Activated CD8-positive, alpha-beta memory T cell treated with anti-CD3 and anti-CD28 coated beads, Interleukin-2, amount 50 U/mL, for 1 hour (primary cell): ENCODE measurements around the gene MYOZ2.

Experiments used
- DNase-seq: peaks from one replicate; pipeline ENCODE4 v3.0.0-alpha.2; 2020; ENCODE audit errors: extremely low read depth

MYOZ2 gene

DNA sequence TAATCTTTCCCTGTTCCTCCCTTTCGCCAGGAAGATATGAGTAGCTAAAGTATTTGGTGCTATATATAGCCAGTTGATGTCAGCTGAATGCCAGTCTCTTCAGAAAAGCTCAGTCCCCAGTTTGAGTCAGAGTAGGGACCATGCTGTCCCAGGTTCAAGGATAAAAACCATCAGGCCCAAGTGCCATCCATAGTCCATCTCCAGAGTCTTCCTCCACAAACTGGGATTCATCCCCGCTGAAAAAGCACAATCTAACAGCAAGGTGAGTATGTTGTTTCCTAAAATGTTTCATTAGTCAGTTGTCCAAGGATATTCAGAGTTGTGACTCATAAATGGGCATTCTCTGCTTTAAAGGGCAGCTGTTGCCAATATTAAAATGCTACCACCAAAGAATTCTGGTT is at the start of gene MYOZ2:
MYOZ2 (plus strand) TSS at position 112 of the 401 bp plus-strand sequence. CDS start 694 bp downstream, outside the sequence.
- DNase-seq: no peak

DNA sequence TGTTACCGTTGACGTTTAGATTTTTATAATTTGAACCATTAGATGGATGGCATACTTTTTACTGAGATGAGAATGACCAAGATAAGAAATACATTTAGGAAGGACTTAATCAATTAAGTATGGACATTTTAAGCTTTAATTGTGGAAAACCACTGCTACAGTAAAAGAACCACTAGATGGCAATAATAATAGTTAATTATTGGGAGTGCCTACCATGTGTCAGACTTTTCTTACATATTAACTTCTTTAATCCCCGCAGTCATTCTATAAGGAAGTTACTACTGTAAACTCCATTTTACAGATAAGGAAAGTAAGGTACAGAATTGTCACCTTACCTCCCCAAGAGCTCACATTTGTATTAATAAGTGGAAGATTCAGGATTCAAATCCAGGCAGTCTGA is 48.5 kb upstream of the MYOZ2 start:
- no peak for DNase-seq

- DNase-seq: no peak
These were observed 48.0 kb upstream of the MYOZ2 start for GRCh38 chr4:119087656-119088055.

GRCh38 chr4:119093042-119093827 is 42.4 kb upstream of the MYOZ2 start:
- no peak for DNase-seq

GRCh38 chr4:119097282-119097900 is 38.2 kb upstream of the MYOZ2 start:
- no peak for DNase-seq

- DNase-seq: no peak
These were observed 37.3 kb upstream of the MYOZ2 start for GRCh38 chr4:119098306-119098705.

DNA sequence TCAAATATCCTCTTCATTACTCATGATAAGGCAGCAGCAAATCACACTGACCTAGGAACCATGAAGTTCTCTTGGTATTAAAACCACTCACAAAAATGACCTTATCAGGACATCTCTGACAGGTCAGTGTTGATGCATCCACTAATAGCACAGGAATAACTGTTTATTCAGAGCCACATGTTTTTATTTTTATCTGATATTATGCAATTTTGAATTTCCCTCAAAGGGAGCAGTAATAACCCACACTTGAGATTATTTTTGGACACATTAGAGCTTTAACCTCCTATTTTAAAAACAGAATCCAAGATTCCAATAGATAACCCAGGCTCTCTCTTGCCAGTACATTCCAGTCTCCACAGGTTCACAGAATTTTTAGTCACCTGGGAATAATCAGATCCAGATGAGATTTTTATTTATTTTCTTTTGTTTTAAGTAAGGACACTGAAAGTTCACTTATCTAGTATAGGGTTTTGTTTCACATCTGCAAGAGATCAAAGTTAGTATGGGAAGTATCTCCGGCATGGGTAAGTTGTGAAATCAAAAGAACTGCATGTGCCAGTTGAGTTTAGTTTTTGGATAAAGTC is 36.3 kb upstream of the MYOZ2 start:
- no peak for DNase-seq

GRCh38 chr4:119100655-119101054 is 35.0 kb upstream of the MYOZ2 start:
- DNase-seq: no peak

DNA sequence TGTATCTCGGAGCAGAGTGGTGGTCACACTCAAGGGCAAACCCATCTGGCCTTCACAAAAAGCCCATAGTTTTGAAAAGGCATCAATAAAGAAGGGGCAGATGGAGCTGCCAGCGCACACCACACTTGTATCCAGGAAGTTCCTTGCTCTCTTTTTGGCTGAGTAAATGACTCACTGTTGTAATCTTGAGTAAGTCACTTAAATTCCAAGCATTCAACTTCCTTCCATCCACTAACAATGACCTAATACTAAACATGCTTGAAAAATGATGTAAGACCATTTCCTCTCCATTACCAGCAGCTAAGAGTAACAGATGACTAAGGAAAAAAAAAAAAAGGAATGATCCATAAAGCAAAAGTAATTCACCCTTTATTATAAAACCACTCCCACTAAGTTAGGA is 32.4 kb upstream of the MYOZ2 start:
- DNase-seq: no peak

- no peak for DNase-seq
These were observed 30.9 kb upstream of the MYOZ2 start for GRCh38 chr4:119104644-119105273.

DNA sequence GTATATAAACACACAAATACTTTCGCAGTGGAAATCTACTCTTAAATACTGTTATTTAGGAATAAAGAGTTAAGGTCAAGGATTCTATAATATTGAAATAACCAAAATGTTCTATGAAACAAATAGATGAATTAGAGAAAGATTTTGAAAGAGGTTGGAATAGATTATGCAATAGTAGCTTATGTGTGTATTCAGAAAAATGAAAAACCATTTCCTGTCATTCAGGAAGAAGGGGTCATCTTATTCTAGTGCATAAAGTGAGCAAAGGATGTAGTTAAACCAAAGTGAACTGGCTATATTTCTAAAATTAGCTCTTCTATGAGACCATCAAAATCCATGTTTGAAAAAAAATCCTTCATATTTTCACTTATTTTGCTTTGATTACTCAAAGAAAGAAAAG is 30.0 kb upstream of the MYOZ2 start:
- DNase-seq: no peak

DNA sequence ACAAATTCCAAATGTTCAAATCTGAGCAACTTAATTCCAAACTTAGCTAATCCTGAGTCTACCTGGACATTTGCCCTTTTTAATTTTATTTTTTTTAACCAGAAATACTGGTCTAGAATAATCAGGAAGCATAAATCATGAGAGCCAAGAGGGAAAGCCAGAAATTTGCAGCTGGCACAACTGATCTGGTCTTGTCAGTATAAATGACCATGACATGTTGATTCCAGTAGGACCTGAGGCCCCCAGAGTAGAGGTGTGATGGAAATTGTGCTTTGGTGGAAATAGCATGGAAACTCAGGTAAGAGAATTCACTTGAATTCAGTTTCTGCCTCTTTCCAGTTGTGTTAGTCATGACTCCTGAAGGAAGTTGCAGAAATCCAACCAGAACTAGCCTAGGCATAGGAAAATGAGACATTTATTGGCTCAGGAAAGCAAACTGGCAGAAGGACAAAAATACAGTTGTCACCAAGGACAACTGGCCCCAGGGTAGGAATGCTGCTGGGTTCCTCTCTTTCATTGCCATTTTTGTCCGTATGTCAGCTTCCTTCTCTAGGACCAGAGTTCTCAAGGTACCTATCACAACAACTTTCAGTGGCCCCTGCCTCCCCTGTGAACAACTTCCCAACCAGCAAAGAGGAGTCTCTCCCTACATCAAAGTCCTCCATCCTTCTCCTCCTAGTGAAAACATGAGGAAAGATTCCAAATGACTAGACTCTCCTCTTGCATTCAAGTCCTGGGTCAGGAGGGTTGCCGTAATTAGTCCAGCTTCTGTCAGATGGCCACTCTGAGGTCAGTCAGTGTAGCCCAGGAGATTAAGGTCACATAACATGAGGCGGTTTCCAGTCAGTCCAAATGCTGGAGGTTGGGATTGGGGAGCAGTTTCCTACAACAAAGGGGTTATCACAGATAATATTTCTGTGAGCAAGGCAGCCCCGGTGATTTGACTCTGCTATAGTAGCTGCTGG is 29.3 kb upstream of the MYOZ2 start:
- DNase-seq: no peak

DNA sequence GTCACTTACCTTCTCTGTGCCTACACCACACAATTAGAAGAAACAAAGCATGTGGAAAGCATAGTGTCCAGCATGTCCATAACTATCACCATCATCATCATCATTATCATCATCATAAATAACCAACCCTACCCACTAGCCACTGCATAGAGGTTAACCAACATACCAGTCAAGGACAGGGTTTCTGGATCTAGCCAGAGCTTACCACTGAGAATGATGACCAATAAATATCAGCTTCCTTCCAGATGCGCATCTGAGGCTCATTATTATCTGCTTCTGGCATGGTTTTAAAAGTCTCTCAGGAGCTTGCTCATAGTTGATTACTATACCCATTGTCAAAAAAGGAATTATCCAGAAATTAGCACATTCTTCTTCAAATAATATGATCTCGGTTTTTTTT is 25.5 kb upstream of the MYOZ2 start:
- no peak for DNase-seq

- DNase-seq: no peak
These were observed 24.3 kb upstream of the MYOZ2 start for GRCh38 chr4:119111296-119111695.

GRCh38 chr4:119113033-119113655 is 22.5 kb upstream of the MYOZ2 start:
- no peak for DNase-seq

DNA sequence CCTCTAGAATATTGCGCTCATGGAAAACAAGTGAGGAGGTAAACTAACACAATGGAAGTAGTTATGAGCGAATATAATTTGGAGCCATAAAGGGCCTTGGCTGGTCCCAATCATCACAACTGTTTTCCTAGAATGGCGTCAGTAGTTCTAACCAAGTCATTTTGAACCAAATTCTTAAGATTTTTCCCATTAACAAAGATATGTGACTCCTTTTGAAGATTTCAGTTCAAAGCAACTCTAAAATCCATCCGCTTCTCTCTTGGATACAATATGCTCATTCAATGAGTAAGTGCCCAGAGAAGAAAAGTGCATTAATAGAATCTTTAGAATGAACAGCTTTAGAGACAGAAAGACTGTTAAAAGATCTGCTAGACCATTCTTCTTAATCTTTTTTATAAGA is 19.6 kb upstream of the MYOZ2 start:
- no peak for DNase-seq

DNA sequence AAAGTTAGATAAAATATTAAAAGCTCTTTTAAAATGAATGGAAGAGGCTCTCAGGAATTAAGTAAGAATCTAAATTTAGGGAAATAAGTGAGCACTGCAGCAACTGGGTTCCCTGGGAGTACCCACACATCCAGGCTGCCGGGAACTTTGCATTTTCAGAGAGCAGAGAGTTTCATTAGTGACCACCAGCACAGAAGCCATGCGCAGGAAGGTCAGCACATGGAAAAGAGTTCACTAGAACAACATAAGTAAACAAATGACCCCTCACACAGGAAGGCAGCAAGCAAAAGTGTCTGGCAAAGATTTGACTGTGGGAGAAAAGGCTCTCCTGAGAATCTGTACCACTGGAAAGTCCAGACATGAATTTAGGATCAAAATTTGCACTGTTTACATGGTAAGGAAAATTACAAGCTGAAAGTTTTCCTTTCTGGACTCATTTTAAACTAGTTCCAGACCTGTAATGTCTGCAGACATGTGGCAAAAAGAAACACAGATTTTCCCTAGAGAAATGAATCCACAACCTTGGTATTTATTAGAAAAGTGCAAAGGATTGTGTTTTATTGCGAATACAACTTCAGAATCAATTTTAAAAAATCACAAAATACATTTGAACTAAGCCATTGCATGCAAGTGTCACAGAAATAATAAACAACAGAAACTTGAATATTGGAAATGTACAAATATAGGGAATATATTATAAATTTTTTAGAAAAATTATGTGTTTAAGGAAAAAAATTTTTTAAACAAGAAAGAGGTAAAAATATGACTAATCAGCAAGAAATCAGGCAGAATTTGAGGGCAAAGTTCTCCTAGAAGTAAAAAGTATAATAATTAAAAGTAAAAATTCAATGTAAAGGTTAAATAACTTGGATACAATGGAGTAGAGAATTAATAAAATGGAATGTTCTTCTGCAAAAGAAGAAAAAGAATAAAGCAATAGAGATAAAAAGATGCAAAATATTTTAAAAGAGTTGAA is 18.4 kb upstream of the MYOZ2 start:
- DNase-seq: no peak

GRCh38 chr4:119118397-119118796 is 17.2 kb upstream of the MYOZ2 start:
- DNase-seq: no peak

DNA sequence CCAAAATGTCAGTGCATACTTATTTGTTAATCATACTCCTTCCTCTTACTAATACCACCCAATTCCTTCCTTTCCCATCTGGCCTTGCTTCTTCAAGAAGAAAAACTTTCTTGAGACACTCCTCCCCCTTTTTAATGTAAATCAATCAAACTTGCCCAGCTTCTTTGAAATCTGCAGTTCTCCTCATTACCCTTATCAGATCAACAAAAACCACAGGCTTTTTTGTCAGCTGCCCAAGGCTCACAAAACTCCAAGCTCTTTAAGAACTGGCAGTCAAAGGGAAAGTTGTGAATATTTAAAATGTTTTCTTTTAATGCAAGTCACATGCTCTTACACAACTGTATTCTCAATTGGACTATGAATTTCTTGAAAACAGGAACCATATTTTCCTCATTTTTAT is 11.3 kb upstream of the MYOZ2 start:
- no peak for DNase-seq

GRCh38 chr4:119125931-119126330 is 9.7 kb upstream of the MYOZ2 start:
- DNase-seq: no peak
